GM18508 (cell line): Measurements from ENCODE around the gene TAF6L.
"Not testable (repeated sequence)": the region's sequence is repeated elsewhere in the genome, so short reads cannot be mapped to it uniquely, and the experiment has no call there.

Source experiments
- ATAC-seq: cut with Tn5 transposase; IDR thresholded peaks from one replicate; pipeline ENCODE4 v1.9.1; 2021; ENCODE audit warnings: moderate number of reproducible peaks; ENCODE audit not compliant: insufficient read depth, unreplicated experiment

The TAF6L gene, protein sequence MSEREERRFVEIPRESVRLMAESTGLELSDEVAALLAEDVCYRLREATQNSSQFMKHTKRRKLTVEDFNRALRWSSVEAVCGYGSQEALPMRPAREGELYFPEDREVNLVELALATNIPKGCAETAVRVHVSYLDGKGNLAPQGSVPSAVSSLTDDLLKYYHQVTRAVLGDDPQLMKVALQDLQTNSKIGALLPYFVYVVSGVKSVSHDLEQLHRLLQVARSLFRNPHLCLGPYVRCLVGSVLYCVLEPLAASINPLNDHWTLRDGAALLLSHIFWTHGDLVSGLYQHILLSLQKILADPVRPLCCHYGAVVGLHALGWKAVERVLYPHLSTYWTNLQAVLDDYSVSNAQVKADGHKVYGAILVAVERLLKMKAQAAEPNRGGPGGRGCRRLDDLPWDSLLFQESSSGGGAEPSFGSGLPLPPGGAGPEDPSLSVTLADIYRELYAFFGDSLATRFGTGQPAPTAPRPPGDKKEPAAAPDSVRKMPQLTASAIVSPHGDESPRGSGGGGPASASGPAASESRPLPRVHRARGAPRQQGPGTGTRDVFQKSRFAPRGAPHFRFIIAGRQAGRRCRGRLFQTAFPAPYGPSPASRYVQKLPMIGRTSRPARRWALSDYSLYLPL

DNA sequence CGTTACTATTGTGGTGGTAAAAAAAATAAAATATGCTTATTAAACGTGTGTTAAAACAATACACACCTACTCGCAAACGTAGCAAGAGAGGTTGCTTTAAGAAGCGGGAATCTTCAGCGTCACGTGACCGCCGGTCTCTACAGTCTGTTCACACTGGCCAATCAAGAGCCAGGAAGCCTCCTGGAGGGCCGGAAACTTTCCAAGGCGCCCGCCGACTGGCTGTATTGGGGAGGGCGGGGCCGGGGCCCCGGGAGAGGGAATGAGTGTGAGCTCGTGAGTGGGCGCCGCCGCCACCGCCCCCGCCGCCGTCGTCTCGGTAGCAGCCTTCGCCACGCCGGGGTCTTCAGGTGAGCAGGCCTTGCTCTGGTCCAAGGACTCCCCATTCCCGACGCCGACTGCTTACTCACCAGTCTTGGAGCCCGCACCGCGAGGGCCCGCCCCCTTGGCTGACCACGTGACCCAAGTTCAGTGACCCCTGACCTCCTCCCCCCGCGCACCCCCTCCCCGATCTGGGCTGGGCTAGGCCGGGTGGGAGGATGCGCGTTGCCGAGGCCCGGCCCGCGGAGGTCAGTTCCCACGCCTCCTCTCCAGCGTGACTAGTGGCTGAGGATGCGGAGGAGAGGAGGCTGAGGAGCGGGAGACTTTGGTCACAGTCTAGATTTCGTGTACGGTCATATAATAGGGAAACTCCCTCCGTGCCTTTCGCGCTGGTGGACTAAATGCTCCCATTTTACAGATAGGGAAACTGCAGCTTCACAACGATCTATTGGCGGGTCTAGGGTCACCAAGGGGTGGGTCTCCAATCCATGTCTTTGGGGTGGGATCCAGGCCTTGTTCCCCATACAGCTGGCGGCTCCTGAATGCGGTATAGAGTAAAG lies at the start of gene TAF6L:
TAF6L (plus strand) TSS at position 253 of the 878 bp plus-strand sequence. CDS start 4,388 bp downstream, outside the sequence.
- ATAC-seq, result peak; percentile 53

DNA sequence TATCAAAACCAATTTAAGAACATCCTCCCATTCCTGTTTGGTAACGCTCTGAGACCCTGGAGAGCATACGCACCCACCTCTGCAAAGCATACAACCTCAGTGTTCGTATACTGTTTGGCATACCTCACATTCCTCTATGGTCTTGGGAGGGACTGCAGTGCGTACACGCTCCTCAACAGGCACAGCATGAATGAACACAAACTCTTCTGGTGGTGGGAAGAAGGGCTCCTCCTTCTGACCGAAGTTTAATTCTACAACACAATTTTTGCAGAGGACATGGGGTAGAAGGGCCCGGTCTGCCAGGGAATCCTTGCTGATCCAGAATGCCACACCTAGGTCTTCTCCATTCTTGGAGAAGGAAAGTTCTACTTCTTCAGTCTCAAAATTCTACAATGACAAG lies 49.2 kb upstream of the TAF6L start:
- ATAC-seq, result no peak

DNA sequence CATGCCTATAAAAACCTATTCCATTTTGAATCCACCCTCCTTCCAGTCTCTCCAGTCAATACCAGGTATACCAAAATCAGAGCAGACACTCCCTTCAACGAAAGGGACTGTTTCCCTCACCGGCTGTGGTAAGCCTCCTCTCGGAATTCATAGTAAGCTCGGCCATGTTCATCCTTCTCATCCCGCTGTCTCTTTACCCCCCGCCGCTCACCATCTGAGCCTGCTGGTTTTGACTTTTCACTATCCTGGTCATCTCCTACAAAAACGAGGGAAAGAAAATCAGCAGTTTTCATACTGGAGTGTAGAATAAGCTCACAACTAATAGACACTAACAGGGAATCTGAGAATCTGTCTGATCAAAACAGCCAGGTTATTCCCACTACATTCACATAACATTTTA lies 47.0 kb upstream of the TAF6L start:
- no peak for ATAC-seq

DNA sequence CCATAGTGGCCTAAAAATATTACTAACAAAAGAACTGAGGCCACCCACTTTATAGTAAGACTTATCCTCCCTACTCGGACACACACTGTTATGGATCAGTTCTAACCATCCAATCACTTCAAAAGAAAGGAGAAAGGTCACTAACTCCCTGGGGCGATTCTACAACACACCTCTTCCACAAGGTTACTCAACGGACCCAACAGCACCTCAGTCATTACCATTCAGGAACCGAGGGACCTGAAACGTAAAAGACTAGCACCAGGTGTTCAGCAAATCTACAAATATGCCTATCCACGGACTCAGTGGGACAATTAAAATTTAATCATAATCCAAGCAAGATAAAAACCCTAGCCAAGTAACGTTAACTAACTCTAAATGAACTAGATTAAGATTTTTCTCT lies 45.5 kb upstream of the TAF6L start:
- ATAC-seq, result no peak

DNA sequence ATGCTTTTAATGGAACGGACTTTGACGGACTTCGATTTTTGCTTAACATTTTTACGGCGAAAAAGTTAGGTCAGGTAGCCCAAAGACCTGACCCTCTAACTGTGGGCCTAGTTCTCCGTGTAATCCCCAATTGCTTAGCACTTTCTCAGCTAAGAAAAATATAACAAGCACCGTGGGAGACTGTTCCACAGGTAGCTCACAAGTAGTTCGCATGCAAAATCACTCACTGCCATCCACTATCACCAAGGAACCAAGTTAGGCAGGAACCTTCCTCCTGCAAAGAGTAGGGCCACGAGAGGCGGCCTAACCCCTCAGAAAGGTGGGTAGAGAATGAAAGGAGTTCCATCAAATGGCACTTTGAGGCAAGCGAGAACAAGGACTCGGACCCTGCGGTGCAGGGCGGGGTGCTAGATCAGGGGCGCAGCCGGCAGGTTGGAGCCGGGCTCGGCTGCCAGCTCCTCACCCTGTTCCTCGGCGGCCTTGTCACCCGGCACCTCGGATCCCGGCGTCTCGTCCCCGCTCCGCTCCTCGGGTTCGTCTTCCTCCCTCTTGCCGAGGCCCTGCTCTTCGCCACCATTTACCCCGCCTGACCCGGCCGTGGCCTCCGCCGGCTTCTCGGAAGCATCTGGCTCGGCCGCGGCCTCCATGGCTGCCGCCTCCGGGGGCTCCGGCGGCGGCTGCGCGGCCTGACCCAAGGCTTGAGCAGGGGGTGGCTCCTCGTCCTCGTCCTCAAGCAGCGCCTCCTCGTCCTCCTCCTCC lies 44.9 kb upstream of the TAF6L start:
- no peak for ATAC-seq

DNA sequence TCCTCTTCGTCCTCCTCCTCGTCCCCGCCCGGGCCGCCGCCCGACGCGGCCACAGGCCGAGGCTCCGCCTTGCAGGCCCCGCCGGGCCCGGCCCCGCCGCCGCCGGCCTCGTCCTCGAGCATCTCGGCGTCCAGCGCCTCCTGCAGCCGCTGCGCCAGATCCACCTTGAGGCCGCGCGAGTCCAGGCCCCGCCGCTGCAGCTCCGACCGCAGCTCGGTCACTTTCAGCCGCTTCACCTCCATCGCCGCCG lies 44.4 kb upstream of the TAF6L start:
- ATAC-seq, result no peak

DNA sequence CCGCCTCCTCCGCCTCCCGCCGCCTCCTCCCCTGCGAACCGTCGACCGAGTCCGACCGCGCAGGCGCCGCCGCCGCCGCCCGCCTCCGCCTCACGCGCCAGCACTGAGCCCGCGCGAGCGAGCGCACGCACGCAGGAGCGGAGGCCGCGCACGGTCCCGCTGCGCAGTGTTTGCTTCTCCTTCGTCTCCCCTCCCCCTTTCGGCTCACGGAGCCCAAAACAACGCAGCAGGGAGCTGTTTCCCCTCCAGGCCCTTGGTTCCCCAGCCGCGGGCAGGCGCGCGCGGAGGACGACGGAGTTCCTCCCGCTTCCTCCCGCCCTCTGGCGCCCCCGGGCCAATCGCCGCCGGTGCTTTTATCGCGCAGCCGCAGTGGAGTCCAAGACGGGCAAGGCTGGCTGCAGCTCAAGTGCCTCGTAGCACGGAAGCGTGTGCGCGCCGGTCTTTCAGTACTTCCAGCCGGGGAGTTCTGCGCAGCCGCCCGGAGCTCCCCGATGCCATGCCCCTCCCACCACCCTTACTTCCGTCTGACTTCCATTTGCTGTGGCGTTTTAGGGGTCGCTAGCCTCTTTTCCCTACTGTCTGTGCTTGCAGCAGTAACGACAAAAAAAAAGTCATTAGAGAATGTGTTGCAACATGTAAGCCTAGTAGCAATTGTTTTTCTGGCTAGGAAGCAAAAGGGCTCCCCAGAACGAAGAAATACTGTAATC lies 43.9 kb upstream of the TAF6L start, which contains the start of gene HNRNPUL2:
HNRNPUL2 (minus strand) TSS at position 293 of the 707 bp plus-strand sequence. CDS start 301 bp downstream, outside the sequence.
- ATAC-seq, result peak; percentile 39

DNA sequence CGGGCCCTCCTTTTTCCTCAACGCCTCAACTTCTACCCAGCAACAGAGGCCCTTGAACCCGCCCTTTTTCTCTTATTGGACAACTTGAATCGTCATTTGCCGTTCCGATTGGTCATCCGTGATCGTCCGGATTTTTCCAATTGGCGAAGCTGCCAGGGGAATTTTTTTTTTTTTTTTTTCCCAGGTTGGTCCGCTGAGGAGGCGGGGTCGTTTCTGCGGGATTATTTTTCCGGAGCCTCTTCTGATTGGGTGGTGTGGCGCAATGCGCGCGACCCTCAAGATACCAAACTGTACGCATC lies 43.4 kb upstream of the TAF6L start:
- ATAC-seq, result peak; percentile 37

DNA sequence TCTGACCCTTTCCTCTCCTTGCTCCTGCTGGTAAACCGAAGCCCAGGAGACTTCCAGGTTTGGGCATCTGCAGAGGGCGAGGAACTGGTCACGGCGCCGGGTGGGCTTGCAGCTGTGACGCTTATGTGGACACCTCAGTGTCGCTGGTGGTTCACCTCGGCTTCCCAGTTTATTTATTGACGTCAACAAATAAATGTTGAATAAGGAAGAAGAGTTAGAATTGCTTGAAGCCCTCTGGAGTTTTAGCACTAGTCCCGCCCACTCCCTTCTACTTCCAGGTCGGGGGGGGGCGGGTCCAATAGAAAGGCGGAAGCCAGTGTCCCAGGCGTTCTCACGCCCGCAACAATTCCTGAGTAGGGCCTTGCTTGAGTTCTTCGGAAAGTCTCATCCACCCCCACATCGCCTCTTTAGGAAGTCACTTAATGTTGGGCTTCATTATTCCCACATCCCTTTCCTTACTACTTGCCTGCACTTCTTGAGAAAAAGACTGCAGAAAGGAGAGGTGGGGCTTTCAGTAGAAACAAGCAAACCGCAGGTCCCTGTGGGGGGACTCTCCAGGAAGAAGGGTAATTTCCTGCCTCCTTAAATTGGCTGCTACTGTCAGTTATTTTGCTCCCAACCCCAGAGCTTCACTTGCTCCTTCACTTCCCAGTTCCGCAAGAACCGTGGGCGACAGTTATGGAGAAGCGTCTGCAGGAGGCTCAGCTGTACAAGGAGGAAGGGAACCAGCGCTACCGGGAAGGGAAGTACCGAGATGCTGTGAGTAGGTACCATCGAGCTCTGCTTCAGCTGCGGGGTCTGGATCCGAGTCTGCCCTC lies 42.8 kb upstream of the TAF6L start, which contains the start of gene TTC9C:
TTC9C (plus strand) TSS at position 316 of the 818 bp plus-strand sequence; CDS start at position 679, 363 bp downstream.
- peak; percentile 12 for ATAC-seq

DNA sequence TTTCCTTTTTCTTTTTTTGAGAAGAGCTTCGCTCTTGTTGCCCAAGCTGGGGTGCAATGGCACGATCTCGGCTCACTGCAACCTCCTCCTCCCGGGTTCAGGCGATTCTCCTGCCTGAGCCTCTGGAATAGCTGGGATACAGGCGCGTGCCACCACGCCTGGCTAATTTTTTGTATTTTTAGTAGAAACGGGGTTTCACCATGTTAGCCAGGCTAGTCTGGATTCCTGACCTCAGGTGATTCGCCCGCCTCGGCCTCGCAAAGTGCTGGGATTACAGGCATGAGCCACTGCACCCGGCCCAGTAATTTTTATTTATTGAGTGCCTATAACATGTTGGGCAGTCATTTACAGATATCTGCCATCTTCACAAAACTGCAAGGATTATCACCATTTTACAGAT lies 41.1 kb upstream of the TAF6L start:
- ATAC-seq, result not testable (repeated sequence)

DNA sequence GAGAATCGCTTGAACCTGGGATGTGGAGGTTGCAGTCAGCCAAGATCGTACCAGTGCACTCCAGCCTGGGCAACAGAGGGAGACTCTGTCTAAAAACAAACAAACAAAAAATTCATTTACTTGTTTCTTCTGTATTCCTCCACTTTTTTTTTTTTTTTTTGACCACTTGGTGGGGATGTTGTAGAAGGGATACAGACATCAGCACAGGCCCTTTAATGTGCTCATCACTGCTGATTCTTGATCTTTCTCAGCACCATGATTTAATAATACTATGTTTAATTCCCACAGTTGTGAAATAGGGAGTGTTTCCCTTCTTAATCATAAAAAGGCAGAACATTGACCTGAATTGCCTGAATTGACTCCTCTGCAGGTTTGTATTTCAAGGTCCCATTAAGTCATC lies 38.4 kb upstream of the TAF6L start:
- no peak for ATAC-seq

DNA sequence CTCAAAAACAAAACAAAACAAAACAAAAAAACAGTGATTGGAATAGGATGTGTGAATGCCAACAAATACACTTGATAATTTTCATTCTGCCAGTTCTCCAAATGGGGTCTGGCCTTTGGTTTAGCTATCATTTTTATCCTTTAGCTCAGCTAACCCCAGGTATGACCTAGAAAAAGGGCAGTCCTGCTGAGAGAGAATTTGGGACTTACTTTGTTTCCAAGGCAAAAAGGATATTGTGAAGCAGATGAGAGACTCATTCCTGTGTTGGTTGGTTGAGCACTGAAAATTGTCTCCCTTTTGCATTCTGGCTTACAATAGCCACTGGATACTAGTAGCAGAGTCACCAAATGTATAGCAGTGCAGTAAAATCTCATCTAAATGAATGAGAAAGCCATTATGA lies 34.0 kb upstream of the TAF6L start:
- ATAC-seq, result no peak

DNA sequence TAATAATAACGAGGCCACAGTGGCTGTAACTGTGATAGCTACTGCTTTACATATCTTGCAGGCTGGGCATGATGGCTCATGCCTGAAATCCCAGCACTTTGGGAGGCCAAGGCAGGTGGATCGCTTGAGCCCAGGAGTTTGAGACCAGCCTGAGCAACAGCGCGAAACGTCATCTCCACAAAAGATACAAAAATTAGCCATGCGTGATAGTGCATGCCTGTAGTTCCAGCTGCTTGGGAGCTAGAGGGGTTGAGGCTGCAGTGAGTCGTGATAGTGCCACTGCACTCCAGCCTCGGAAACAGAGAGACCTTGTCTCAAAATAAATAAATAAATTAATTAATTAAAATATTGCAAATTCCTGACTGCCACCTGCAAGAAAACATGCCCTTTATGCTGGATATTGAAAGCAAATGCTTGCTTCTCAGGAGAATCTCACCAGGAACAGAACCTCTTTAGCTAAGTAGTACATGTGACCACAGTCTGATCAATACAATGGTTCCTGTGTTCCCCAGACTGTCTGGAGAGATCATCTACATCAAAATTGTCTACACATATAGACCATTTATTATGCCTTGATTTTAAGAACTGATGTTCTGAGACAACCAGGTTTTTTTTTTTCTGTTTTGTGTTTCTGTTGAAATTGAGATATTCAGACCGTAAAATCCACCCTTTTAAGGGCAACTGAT lies 23.6 kb upstream of the TAF6L start:
- ATAC-seq, result no peak

DNA sequence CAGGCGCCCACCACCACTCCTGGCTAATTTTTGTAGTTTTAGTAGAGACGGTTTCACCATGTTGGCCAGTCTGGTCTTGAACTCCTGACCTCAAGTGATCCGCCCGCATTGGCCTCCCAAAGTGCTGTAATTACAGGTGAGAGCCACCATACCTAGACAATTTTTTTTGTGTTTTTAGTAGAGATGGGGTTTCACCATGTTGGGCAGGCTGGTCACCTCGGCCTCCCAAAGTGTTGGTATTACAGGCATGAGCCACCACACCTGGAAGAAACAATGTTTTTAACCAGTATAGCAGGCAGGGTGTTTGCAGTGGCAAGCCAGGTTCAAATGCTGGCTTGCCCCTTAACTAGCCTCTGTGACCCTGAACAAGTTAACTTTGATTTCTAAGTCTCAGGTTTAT lies 21.3 kb upstream of the TAF6L start:
- not testable (repeated sequence) for ATAC-seq

DNA sequence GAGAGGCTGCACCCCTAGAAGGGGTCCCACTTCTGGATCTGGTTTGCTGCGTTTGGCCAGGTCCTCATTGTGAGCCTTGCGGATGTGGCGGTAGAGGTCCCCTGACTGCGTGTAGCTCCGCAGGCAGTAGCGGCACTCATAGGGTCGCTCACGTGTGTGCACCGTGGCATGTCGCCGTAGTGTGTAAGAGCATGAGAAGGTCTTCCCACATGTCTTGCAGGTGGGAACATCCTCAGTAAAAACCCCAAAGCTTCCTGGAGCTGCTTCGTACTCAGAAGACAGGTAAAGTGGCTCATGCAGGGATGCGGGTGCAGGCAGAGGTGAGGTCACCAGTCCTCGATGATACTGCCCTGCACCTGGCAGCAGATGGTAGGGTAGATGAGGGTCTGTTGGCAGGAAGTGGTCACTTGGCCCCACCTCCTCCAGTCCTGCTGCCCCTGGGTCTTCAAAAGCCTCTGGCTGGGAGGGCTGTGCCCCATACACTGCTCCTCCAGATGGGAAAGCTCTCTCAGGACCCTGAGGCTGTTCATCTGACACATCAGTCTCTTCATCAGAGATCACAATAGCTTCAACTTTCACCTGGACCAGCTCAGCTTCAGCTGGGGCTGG lies 18.9 kb upstream of the TAF6L start:
- no peak for ATAC-seq

DNA sequence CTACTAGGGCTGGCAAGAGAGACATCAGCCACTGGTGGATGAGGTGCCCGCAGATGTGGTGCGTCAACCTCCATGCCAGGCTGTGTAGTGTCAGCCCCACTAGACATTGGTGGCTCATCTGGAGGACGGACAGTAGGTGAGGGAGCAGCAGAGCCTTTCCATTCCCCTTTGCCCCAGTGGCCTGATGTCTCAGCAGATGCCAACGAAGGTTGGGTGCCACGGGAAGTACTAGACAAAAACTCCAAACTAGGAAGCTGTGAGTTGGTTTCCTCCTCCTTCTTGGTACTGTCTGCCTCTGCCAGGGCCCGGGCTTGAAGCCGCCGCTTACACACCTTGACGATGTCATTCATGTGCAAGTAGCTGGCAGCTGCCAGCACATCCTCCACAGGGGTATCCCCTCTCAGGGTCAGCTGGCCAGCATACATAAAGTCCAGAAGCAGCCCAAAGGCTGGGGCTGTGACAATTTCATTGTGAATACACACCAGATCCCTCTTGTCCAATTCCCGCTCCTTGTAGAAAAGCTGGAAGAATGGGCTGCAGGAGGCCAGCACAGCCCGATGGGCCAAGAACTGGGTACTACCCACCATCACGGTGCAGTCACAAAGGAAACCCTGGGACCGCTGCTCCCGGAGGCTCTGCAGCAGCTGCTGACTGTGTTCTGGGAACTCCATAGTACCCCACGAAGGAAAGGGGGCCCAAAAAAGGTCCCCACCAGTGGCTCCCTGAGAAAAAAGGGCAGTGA lies 18.0 kb upstream of the TAF6L start:
- no peak for ATAC-seq
